GM18867 (cell line): ENCODE results near the gene CADPS2.

Experiments used
- ATAC-seq: cut with Tn5 transposase; IDR thresholded peaks from one replicate; pipeline ENCODE4 v1.9.1; 2021; ENCODE audit warnings: mild to moderate bottlenecking, moderate library complexity; ENCODE audit not compliant: unreplicated experiment

The CADPS2 gene

GRCh38 chr7:122403113-122403512 is 483.1 kb downstream of the CADPS2 start:
- no peak for ATAC-seq

DNA sequence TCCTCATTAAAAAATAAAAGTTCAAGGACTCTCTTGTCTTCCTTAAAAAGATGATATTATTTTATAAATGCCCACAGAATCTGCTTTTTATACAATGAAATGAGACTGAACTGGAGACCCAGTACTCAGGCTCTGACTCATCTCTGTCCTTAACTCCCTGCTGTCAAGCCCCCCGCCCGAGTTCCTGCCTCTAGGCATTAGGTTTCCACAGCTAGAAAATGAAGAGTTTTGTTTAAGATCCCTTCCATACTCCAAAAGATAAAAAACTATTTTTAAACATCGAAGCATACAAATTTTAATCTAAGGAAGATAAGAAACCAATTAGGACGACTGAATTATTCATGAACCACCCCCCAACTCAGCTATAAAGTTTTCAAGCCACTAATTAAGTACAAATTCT is 484.0 kb downstream of the CADPS2 start:
- ATAC-seq: no peak

DNA sequence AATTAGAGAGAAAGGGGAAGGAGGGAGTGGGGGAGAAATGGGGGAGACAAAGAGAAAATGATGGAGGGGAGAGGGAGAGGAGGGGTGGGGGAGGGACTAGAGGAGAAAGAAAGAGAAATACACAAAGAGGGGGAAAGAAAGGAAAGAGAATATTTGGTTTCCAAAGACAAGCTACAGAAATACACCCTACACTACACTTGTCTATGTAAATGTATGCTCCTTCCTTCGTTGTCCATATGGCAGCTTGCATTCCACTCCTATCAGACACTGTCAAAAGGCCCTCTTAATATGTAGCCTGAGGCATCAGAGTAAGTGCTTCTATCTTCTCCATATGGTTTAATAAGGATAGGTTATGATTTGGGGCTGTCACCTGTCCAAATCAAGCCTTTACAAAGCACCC is 488.9 kb downstream of the CADPS2 start:
- ATAC-seq: no peak

DNA sequence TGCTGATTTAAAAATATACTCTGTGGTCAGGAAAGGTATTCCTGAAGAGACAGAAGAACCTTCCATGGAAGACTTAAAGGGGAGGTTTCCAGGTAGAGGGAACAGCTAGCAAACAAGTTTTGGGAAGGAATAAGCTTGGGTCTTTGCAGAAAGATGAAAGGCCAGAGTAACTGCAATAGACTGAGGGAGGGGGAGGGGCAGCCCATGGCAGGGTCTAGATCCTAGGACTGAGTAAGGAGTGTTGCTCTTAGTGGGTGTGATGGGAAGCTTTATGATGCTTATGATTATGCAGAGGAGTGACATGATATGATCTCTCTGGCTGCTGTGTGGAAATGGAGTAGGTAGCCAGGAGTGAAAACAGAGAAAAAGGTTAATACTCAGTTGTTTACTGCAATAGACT is 491.7 kb downstream of the CADPS2 start:
- ATAC-seq: no peak

DNA sequence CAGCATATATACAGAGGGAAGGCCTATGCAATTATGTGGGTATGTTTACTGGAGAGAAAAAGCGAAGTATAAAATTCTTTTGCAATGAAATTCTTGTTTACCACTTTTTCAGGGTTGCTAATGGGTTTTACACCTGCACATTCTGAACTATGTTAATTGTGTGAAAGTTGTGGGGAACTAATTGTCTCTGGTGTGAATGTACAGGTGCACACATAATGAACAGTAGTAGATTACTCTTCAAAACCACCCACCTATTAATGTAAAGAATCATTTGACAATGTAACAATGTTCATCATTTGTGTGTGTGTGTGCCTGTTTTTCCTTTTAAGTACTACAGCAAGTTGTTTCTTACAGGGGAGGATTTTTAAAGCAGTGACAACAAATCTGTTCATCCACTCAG is 501.7 kb downstream of the CADPS2 start:
- ATAC-seq: no peak

GRCh38 chr7:122383934-122384333 is 502.3 kb downstream of the CADPS2 start:
- ATAC-seq: peak; percentile 95

- ATAC-seq: peak; percentile 36
These were observed 505.3 kb downstream of the CADPS2 start for GRCh38 chr7:122380992-122381391.

DNA sequence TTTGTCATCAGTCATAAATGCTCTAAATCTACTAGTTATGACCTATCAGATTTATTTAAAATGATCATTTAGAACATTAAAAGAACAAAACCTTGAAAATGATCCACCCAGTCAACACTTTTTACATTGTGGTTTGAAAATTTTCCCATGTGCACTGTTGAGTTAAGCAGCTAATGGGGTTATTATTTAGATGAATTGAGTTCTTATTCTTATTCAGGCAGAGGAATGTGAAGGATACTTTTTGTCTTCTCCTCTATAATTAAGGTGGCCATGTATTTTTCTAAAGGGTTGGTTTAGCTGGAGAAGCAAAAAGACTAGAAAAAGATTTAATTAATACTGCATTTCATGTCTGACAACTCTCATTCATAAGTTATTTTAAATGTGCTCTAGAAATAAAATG is 506.8 kb downstream of the CADPS2 start:
- ATAC-seq: no peak

DNA sequence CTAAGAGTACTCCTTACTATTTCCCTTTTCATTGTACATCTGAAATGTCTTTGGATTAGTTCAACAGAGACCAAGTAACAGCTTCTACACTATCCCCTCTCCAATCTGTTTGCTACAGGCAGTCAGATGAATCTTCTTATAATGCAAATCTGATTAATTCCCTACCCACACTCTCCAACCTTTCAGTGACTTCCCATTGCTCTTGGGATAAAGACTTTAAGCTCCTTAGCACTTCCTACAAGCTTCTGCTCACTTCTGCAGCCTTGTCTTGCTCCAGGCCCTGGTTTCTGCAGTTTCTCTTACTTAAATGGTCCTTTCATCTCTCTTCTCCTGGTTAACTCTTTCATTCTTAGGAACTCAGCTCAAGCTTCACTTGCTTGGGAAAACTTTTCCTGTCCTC is 516.5 kb downstream of the CADPS2 start:
- ATAC-seq: no peak

- ATAC-seq: no peak
These were observed 521.4 kb downstream of the CADPS2 start for GRCh38 chr7:122364761-122365280.

GRCh38 chr7:122363144-122363543 is 523.1 kb downstream of the CADPS2 start:
- ATAC-seq: no peak

GRCh38 chr7:122362473-122362872 is 523.8 kb downstream of the CADPS2 start:
- ATAC-seq: no peak

- no peak for ATAC-seq
These were observed 531.6 kb downstream of the CADPS2 start for GRCh38 chr7:122354656-122355055.

GRCh38 chr7:122352454-122352853 is 533.8 kb downstream of the CADPS2 start:
- no peak for ATAC-seq

- ATAC-seq: no peak
These were observed 535.6 kb downstream of the CADPS2 start for GRCh38 chr7:122350701-122351100.

DNA sequence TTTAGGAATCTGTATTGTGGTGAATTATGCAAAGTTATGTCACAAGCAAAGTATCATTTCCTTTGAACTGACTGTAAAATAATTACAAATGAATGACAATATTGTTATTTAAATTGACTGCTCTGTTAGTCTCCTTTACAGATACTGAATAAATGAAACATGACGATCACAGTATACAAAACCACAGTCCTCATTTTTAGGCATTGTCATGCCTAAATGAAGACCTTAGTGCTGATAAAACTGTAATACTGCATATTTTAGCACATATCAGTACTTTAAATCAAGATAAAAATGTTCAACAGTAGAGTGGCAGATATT is 542.0 kb downstream of the CADPS2 start:
- no peak for ATAC-seq

DNA sequence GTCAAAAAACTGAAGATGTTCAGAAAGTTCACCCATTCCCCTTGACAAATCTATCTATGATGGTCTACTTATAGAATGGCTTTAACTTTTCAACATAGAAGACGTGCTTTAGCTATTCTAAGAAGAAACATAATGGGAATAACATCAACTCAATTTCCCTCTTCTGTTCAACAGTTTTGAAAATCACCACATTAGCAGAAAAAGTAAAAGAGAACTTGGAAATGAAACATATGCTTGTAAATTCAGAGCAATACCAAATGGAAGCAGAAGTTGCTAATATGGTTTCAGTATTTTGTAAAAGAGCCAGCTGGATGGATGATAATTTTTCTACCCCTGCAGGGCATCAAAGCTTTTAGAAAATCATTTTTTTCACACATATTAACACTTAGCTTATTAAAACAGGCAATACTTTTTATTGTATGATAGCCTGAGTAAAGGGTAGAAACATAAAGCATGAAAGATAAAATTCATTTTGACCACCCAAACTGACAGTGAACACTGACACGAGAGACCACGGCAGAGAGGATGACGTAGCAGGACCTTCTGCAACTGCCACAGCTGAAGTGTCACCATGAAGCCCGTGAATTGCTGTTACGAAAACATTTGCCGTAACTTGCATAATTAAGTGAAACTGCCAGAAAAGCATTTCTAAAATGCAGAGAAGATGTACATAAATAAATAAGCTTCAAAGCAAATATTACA is 542.5 kb downstream of the CADPS2 start:
- ATAC-seq: no peak

GRCh38 chr7:122340427-122340826 is 545.8 kb downstream of the CADPS2 start:
- ATAC-seq: no peak

DNA sequence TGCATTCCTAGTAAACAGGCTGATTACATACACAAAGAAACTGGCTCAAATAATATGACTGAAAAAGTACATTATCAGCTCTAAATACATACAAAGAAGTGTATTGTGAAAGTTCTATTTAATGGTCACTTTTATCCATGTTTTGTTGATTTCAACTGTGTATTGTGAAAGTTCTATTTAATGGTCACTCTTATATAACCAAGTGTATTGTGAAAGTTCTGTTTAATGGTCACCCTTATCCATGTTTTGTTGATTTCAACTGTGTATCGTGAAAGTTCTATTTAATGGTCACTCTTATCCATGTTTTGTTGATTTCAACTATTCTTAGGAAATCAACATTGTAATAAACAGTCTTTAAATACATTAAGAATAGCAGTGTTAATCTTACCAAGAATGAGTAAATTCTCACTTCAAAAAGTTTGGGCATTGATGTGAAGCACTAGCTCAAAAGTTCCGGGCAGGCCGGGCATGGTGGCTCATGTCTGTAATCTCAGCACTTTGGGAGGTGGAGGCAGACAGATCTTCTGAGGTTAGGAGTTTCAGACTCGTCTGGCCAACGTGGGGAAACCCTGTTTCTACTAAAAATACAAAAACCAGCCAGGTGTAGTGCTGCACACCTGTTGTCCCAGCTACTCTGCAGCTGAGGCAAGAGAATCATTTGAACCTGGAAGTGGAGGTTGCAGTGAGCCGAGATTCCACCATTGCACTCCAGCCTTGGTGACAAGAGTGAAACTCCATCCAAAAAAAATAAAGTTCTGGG is 546.9 kb downstream of the CADPS2 start:
- ATAC-seq: no peak

DNA sequence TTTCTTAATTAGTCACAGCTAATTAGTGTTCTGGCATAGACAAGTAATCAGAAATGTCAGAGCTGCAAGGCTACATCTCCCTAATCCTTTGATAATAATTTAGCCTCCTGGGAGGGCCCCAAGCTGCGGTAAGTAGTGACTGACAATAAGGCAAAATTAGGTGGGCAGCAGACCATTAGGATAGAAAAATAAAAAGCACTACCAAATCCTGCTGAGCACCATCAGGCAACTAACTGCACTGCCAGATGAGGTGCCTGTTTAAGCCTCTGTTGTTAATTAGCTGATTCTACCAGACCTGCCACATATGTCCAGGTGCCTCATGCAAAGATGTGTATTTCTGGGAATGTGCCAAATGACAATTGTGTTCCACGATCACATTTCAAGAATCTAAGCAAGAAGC is 549.2 kb downstream of the CADPS2 start:
- ATAC-seq: no peak

GRCh38 chr7:122329145-122329802 is 557.0 kb downstream of the CADPS2 start:
- no peak for ATAC-seq

DNA sequence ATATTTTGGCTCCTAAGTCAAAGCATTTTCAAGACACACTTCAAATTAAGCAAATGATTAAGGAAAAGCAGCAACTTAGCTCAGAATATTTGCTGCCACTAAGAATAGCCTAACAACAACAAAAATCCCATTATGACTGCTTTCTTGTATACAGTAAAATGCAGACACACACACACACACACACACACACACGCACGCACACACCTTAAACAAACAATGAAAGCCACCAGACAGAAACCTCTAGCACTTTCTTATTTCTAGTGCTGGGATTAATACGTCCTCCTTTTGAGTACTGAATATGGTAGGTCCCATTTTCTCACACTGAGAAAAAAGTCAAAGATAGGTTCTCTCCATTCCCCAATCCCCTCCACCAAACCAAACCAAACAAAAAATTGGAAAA is 558.3 kb downstream of the CADPS2 start:
- no peak for ATAC-seq
